Cardiac septum (tissue), 1 donor: ENCODE results near the gene CHST11. TPM values are rescaled to one million over a fixed set of nuclear protein-coding genes. Genes with fewer than 3 reads are reported as not detected.
"Not testable (repeated sequence)": the region's sequence is repeated elsewhere in the genome, so short reads cannot be mapped to it uniquely, and the experiment has no call there.

ENCODE experiments used
- DNase-seq: peaks from one replicate; pipeline ENCODE4 v3.0.0-alpha.2; 2020; ENCODE audit warnings: low spot score
- intact Hi-C: fragments of 100-400 bp; cut with DNase I; formaldehyde crosslinking; loops from one replicate; pipeline ENCODE4 v1.14.0; 2022
- total RNA-seq: library from RNA; stranded (reverse); fragmentation: NEBNext Ultra II Directional; extraction: Animal tissue kit (Norgen Biotek cat#: 25700); gene quantifications from one replicate; pipeline ENCODE4 v1.2.1, GENCODE V29; 2021
- donor health status: DM: no; HTN: no; CAD: no.

CHST11 gene
- total RNA-seq, 1 donor from 2014 or later: 6.1 TPM

GRCh38 chr12:104729610-104730446 is 273.1 kb downstream of the CHST11 start:
- no peak for DNase-seq
- intact Hi-C loops: no loop called here

- intact Hi-C loops: no loop called here
- DNase-seq: no peak
Measured at GRCh38 chr12:104730763-104731162, 274.0 kb downstream of the CHST11 start.

- intact Hi-C loops: no loop called here
- no peak for DNase-seq
Measured at GRCh38 chr12:104733717-104734175, 277.0 kb downstream of the CHST11 start.

GRCh38 chr12:104734541-104735095 is 277.9 kb downstream of the CHST11 start:
- intact Hi-C loops: no loop called here
- DNase-seq: no peak

- intact Hi-C loops: no loop called here
- no peak for DNase-seq
Measured at GRCh38 chr12:104735801-104736200, 279.1 kb downstream of the CHST11 start.

GRCh38 chr12:104736307-104736706 is 279.6 kb downstream of the CHST11 start:
- no peak for DNase-seq
- intact Hi-C loops: no loop called here

- no peak for DNase-seq
- intact Hi-C loops: no loop called here
Measured at GRCh38 chr12:104737113-104737512, 280.4 kb downstream of the CHST11 start.

GRCh38 chr12:104737791-104738301 is 281.1 kb downstream of the CHST11 start:
- intact Hi-C loops: no loop called here
- DNase-seq: no peak

GRCh38 chr12:104738331-104738730 is 281.6 kb downstream of the CHST11 start:
- DNase-seq: no peak
- intact Hi-C loops: no loop called here

- intact Hi-C loops: no loop called here
Measured at GRCh38 chr12:104738776-104739642, 282.3 kb downstream of the CHST11 start.

GRCh38 chr12:104740668-104741067 is 283.9 kb downstream of the CHST11 start:
- intact Hi-C loops: loop anchor here (5.0 kb wide), 1 partner anchor 58 kb away; no protein-coding TSS in a partner anchor
- DNase-seq: no peak

More at GRCh38 chr12:104738776-104739642, 282.3 kb downstream of the CHST11 start:
- DNase-seq: no peak

- intact Hi-C loops: loop anchor here (5.0 kb wide), 1 partner anchor 59 kb away; no protein-coding TSS in a partner anchor
- no peak for DNase-seq
Measured at GRCh38 chr12:104741077-104741476, 284.3 kb downstream of the CHST11 start.

GRCh38 chr12:104741497-104742367 is 285.0 kb downstream of the CHST11 start:
- intact Hi-C loops: loop anchor here (5.0 kb wide), 1 partner anchor 59 kb away; no protein-coding TSS in a partner anchor
- no peak for DNase-seq

GRCh38 chr12:104742551-104743201 is 285.9 kb downstream of the CHST11 start:
- no peak for DNase-seq
- intact Hi-C loops: loop anchor here (5.0 kb wide), 1 partner anchor 60 kb away; no protein-coding TSS in a partner anchor

- no peak for DNase-seq
- intact Hi-C loops: loop anchor here (5.0 kb wide), 1 partner anchor 61 kb away; no protein-coding TSS in a partner anchor
Measured at GRCh38 chr12:104743202-104743580, 286.4 kb downstream of the CHST11 start.

- DNase-seq: not testable (repeated sequence)
- intact Hi-C loops: loop anchor here (5.0 kb wide), 1 partner anchor 62 kb away; no protein-coding TSS in a partner anchor
Measured at GRCh38 chr12:104743753-104744548, 287.2 kb downstream of the CHST11 start.

- intact Hi-C loops: no loop called here
- no peak for DNase-seq
Measured at GRCh38 chr12:104746467-104747088, 289.8 kb downstream of the CHST11 start.
